Liver (tissue), 8 donors: ENCODE data around the gene CCR5AS.

Experiments used
- DNase-seq: peaks from one replicate; pipeline ENCODE4 v3.0.0-alpha.2; 2017; ENCODE audit warnings: low spot score
- H3K27ac ChIP-seq, 2 donors: one replicate each; pipeline ENCODE4 v1.7.0; 2013; ENCODE audit warnings: inconsistent platforms in 2 of 2, low read length in 2 of 2, control low read depth in 1 of 2, low read depth in 1 of 2, mild to moderate bottlenecking in 1 of 2
- H3K27me3 ChIP-seq, 4 donors: one replicate each; pipeline versions ENCODE4 v1.6.1 to v1.7.0; 2013; ENCODE audit warnings: low read length in 3 of 4, inconsistent platforms in 1 of 4, mild to moderate bottlenecking in 1 of 4, moderate library complexity in 1 of 4; ENCODE audit not compliant: control insufficient read depth in 4 of 4, insufficient read depth in 4 of 4
- H3K36me3 ChIP-seq, 4 donors: one replicate each; pipeline versions ENCODE4 v1.6.1 to v1.7.0; 2013; ENCODE audit warnings: low read length in 3 of 4, mild to moderate bottlenecking in 3 of 4, low read depth in 1 of 4, moderate library complexity in 1 of 4; ENCODE audit not compliant: control insufficient read depth in 4 of 4, insufficient read depth in 3 of 4
- H3K4me1 ChIP-seq, 4 donors: one replicate each; pipeline versions ENCODE4 v1.6.1 to v1.7.0; 2013; ENCODE audit warnings: low read length in 3 of 4, mild to moderate bottlenecking in 3 of 4, moderate library complexity in 1 of 4; ENCODE audit not compliant: control insufficient read depth in 4 of 4, insufficient read depth in 4 of 4
- H3K4me3 ChIP-seq, 3 donors: one replicate each; pipeline versions ENCODE4 v1.6.1 to v1.7.0; 2013; ENCODE audit warnings: low read length in 3 of 3, control low read depth in 1 of 3, low read depth in 1 of 3, mild to moderate bottlenecking in 1 of 3
- H3K9ac ChIP-seq, 2 donors: one replicate each; pipeline ENCODE4 v1.7.0; 2013; ENCODE audit warnings: low read length in 2 of 2, mild to moderate bottlenecking in 2 of 2, moderate library complexity in 2 of 2, control low read depth in 1 of 2, low read depth in 1 of 2
- H3K9me3 ChIP-seq, 4 donors: one replicate each; pipeline versions ENCODE4 v1.6.1 to v1.7.0; 2013; ENCODE audit warnings: low read length in 3 of 4; ENCODE audit not compliant: control insufficient read depth in 4 of 4
- ATF3 ChIP-seq: IDR thresholded peaks from 2 replicates; pipeline ENCODE4 v1.6.1; 2016; ENCODE audit warnings: antibody characterized with exemption
- CTCF ChIP-seq: fragments of 150-350 bp; IDR thresholded peaks from 2 replicates; pipeline ENCODE4 v1.5.1; 2017; ENCODE audit warnings: improper control_type of control experiment, low read depth, low read length; ENCODE audit not compliant: missing input control
- EGR1 ChIP-seq, 2 donors: IDR thresholded peaks; 2 replicates each; pipeline ENCODE4 v1.6.1; 2016 to 2018; ENCODE audit warnings: antibody characterized with exemption in 2 of 2, low read depth in 2 of 2
- FOXA1 ChIP-seq: IDR thresholded peaks from 2 replicates; pipeline ENCODE4 v1.6.1; 2016; ENCODE audit warnings: antibody characterized with exemption
- FOXA2 ChIP-seq: IDR thresholded peaks from 2 replicates; pipeline ENCODE4 v1.6.1; 2016; ENCODE audit warnings: antibody characterized with exemption
- GABPA ChIP-seq, 2 donors: IDR thresholded peaks in 1 of 2; conservative IDR thresholded peaks in 1 of 2; 2 replicates each; pipeline ENCODE4 v1.6.1; 2016; ENCODE audit warnings: antibody characterized with exemption in 2 of 2, mild to moderate bottlenecking in 1 of 2, moderate library complexity in 1 of 2
- HNF4A ChIP-seq, 2 donors: conservative IDR thresholded peaks; 2 replicates each; pipeline ENCODE4 v1.6.1; 2016; ENCODE audit warnings: antibody characterized with exemption in 2 of 2, mild to moderate bottlenecking in 2 of 2
- HNF4G ChIP-seq: IDR thresholded peaks from 2 replicates; pipeline ENCODE4 v1.6.1; 2016; ENCODE audit warnings: antibody characterized with exemption
- JUND ChIP-seq, 2 donors: IDR thresholded peaks; 2 replicates each; pipeline ENCODE4 v1.6.1; 2016; ENCODE audit warnings: antibody characterized with exemption in 2 of 2
- MAX ChIP-seq: IDR thresholded peaks from 2 replicates; pipeline ENCODE4 v1.6.1; 2016; ENCODE audit warnings: antibody characterized with exemption
- NR2F2 ChIP-seq: IDR thresholded peaks from 2 replicates; pipeline ENCODE4 v1.6.1; 2016; ENCODE audit warnings: antibody characterized with exemption
- RAD21 ChIP-seq, 2 donors: IDR thresholded peaks; 2 replicates each; pipeline ENCODE4 v1.6.1; 2016; ENCODE audit warnings: antibody characterized with exemption in 2 of 2, mild to moderate bottlenecking in 2 of 2
- RXRA ChIP-seq, 2 donors: IDR thresholded peaks; 2 replicates each; pipeline ENCODE4 v1.6.1; 2017 to 2018; ENCODE audit warnings: antibody characterized with exemption in 2 of 2, mild to moderate bottlenecking in 1 of 2
- SP1 ChIP-seq: IDR thresholded peaks from 2 replicates; pipeline ENCODE4 v1.6.1; 2018; ENCODE audit warnings: antibody characterized with exemption, mild to moderate bottlenecking
- TAF1 ChIP-seq: conservative IDR thresholded peaks from 2 replicates; pipeline ENCODE4 v1.6.1; 2016; ENCODE audit warnings: antibody characterized with exemption, mild to moderate bottlenecking
- YY1 ChIP-seq: IDR thresholded peaks from 2 replicates; pipeline ENCODE4 v1.6.1; 2016; ENCODE audit warnings: antibody characterized with exemption, mild to moderate bottlenecking
- ZBTB33 ChIP-seq: IDR thresholded peaks from 2 replicates; pipeline ENCODE4 v1.6.1; 2016; ENCODE audit warnings: antibody characterized with exemption
- WGBS: extraction: QIAGEN DNeasy Blood & Tissue Kit; methylation state at CpG from one replicate; pipeline ENCODE4 v1.1.7; 2013; 5-methylcytosine and 5-hydroxymethylcytosine counted together
- TF ChIP-seq, protein P1 (sequence below): IDR thresholded peaks from 2 replicates; pipeline ENCODE4 v1.6.1; 2016; ENCODE audit warnings: antibody characterized with exemption, mild to moderate bottlenecking
- donor health status: healthy.
- donor health status: healthy.
- donor health status: healthy.
- donor health status: healthy.
- donor health status: healthy.

Gene CCR5AS

DNA sequence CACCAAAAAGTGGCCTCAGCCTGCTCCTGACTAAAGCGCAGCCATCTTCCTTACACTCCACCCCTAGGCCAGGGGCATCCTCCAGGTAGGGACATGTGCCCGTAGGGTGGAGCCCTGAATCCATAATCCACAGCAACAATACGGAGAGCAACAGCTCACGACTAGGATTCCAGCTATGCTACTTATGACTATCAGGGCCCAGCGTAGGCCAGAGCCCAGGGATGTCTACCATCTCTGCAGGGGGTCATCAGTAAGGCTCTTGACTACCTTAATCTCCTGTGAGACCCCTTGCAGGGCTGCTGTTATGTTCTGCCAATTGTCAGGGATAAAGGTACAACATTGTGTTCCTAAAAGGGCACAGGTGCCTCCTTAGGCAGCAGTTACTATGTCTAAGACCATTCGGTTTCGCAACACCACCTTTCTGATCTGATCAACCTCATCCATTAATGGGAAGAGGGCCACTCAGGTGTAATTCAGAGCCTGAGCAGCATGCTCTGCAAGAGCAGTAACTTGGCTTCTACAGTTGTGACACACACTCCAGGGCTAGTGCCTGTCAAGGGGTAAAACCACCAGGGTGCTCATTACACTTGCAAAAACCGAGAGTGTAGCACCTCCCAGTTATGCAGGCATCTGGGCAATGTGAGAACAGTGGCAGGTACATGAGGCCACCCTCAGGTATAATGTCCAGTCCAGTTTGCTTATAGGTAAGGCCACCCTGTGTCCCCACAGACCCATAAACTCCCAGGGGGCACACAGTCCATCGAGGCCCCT is 11.2 kb upstream of the CCR5AS start:
- no peak for DNase-seq
- Histone ChIP-seq H3K27me3 (no peaks in the 10 kb centered on the region), H3K9ac (no peak overlapping the region), H3K4me1 (no peaks in the 10 kb centered on the region), H3K27ac (no peak overlapping the region), H3K4me3 (no peak overlapping the region), H3K36me3 (no peaks in the 10 kb centered on the region), H3K9me3 (no peaks in the 10 kb centered on the region)
- no peak for TF ChIP-seq MAX
- 88% methylated on average over 9 of the region's 9 CpGs for WGBS

- TF ChIP-seq NR2F2 (no peak), FOXA1 (no peak), SP1 (no peak), YY1 (no peak), FOXA2 (no peak), EGR1 (IDR thresholded peaks at IDR 0.05; ENCODE audit: low read depth in 2 of 2) (no peak), RAD21 (IDR thresholded peaks at IDR 0.05) (no peak), RXRA (IDR thresholded peaks at IDR 0.05) (no peak), GABPA (IDR thresholded peaks at IDR 0.05 in 1 of 2, conservative IDR thresholded peaks at IDR 0.05 in 1 of 2) (no peak), CTCF (no peak), HNF4A (conservative IDR thresholded peaks at IDR 0.05) (no peak), JUND (IDR thresholded peaks at IDR 0.05) (no peak), MAX (no peak), ZBTB33 (no peak), HNF4G (no peak), ATF3 (no peak), TAF1 (no peak)
- TF ChIP-seq, protein P1, sequence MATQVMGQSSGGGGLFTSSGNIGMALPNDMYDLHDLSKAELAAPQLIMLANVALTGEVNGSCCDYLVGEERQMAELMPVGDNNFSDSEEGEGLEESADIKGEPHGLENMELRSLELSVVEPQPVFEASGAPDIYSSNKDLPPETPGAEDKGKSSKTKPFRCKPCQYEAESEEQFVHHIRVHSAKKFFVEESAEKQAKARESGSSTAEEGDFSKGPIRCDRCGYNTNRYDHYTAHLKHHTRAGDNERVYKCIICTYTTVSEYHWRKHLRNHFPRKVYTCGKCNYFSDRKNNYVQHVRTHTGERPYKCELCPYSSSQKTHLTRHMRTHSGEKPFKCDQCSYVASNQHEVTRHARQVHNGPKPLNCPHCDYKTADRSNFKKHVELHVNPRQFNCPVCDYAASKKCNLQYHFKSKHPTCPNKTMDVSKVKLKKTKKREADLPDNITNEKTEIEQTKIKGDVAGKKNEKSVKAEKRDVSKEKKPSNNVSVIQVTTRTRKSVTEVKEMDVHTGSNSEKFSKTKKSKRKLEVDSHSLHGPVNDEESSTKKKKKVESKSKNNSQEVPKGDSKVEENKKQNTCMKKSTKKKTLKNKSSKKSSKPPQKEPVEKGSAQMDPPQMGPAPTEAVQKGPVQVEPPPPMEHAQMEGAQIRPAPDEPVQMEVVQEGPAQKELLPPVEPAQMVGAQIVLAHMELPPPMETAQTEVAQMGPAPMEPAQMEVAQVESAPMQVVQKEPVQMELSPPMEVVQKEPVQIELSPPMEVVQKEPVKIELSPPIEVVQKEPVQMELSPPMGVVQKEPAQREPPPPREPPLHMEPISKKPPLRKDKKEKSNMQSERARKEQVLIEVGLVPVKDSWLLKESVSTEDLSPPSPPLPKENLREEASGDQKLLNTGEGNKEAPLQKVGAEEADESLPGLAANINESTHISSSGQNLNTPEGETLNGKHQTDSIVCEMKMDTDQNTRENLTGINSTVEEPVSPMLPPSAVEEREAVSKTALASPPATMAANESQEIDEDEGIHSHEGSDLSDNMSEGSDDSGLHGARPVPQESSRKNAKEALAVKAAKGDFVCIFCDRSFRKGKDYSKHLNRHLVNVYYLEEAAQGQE, result no peak
These were observed 10.1 kb upstream of the CCR5AS start for GRCh38 chr3:46416811-46417510.

More at GRCh38 chr3:46416811-46417510, 10.1 kb upstream of the CCR5AS start:
- Histone ChIP-seq H3K36me3 (no peaks in the 10 kb centered on the region), H3K4me3 (no peak overlapping the region), H3K27ac (no peak overlapping the region), H3K27me3 (no peaks in the 10 kb centered on the region), H3K9ac (no peak overlapping the region), H3K4me1 (no peaks in the 10 kb centered on the region), H3K9me3 (no peaks in the 10 kb centered on the region)
- DNase-seq, result no peak
- WGBS, result 94% methylated on average over 7 of the region's 7 CpGs
